Fibroblast of lung (primary cell): ENCODE data around the gene UGT2A2.

ENCODE experiments used
- CTCF ChIP-seq, 2 donors: IDR thresholded peaks in 1 of 2; conservative IDR thresholded peaks in 1 of 2; 1 replicate in 1 of 2; 2 replicates in 1 of 2; pipeline ENCODE4 v1.5.1; 2011 to 2012; ENCODE audit warnings: low read length in 2 of 2, control low read depth in 1 of 2, inconsistent platforms in 1 of 2, low read depth in 1 of 2, mild to moderate bottlenecking in 1 of 2
- EZH2 ChIP-seq: IDR thresholded peaks from 2 replicates; pipeline ENCODE4 v1.5.1; 2012; ENCODE audit warnings: low read length, control low read depth, mild to moderate bottlenecking; ENCODE audit errors: missing control alignments

GRCh38 chr4:69640289-69640688, 847 bp upstream of the UGT2A2 start:
- no peak for TF ChIP-seq CTCF (conservative IDR thresholded peaks at IDR 0.05 in 1 of 2, IDR thresholded peaks at IDR 0.05 in 1 of 2; ENCODE audit: low read depth in 1 of 2, low read length in 2 of 2)
- TF ChIP-seq EZH2, result no peak
